ENCODE results near the gene RAMAC. TPM values are rescaled to one million over a fixed set of nuclear protein-coding genes. Genes with fewer than 3 reads are reported as not detected.
"Not testable (repeated sequence)": the region's sequence is repeated elsewhere in the genome, so short reads cannot be mapped to it uniquely, and the experiment has no call there.

The RAMAC gene
- 10 to 100 TPM; 37.3 to 40.8 TPM for total RNA-seq
- polyA plus RNA-seq (2013, experiment 1 of 2) = 35.0 TPM
- polyA plus RNA-seq (2013, experiment 2 of 2) = 36.3 TPM
- long read RNA-seq, experiment 1, transcript RAMAC-201 (4 exons, 1,568 nt) = major isoform, 40 of 56 reads
- long read RNA-seq, experiment 1, partial matches to known transcripts = 12 of 56 reads
- long read RNA-seq, experiment 1, other reads (novel, unspliced or antisense) = 4 of 56 reads
- long read RNA-seq, experiment 2, transcript RAMAC-201 (4 exons, 1,568 nt) = major isoform, 89 of 93 reads
- long read RNA-seq, experiment 2, partial matches to known transcripts = 1 of 93 reads
- long read RNA-seq, experiment 2, other reads (novel, unspliced or antisense) = 3 of 93 reads
- long read RNA-seq, experiment 3, transcript RAMAC-201 (4 exons, 1,568 nt) = major isoform, 75 of 78 reads
- long read RNA-seq, experiment 3, partial matches to known transcripts = 0 of 78 reads
- long read RNA-seq, experiment 3, other reads (novel, unspliced or antisense) = 3 of 78 reads
- long read RNA-seq, experiment 4, transcript RAMAC-201 (4 exons, 1,568 nt) = major isoform, 140 of 158 reads
- long read RNA-seq, experiment 4, partial matches to known transcripts = 12 of 158 reads
- long read RNA-seq, experiment 4, other reads (novel, unspliced or antisense) = 6 of 158 reads

DNA sequence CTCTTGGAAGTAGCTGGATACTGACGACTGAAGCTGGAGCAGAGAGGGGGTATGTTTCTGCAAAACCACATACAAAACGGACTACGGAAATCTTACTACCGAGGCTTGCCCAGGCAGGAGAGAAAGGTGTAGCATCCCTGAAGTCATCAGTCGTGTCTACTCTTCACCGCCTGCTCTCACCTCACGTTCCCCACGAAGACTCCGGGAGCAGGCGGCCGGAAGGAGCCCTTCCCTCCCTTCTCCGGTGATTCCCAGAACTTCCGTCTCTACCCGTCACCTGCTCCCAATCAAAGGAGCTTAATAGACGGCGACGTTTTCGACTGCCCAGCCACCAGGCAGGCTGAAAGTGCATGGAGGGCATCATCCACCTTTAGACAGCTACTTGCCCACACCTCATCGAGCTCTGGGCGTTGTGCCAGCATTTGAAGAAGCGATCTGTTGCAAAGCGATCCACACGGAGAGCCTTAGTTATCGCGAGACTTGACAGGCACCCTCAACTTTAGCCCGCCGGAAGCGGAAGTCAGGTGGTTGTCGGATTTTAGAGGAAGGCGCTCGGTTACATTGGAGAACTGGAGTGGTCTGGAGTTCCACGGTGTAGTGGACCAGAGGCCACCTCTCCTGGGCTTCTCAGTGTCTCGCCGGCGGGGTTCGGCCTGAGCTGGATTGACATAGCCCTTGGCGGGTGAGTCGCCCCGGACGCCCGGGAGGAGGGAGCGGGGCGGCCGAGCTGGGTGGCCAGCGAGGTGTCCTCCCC lies at the start of gene RAMAC:
Gene RAMAC (plus strand): TSS at position 523 of the 754 bp plus-strand sequence. CDS start 2,809 bp downstream, outside the sequence.
- Mint-ChIP-seq H3K4me1 (no peaks in the 10 kb centered on the region), H3K9me3 (peaks cover 13% of the 10 kb centered on the region), H3K27ac (peak within 1 kb of the TSS; percentile 98), H3K27me3 (ENCODE audit: insufficient read depth) (peaks cover 15% of the 10 kb centered on the region), H3K36me3 (ENCODE audit: low read depth) (peaks cover 33% of the 10 kb centered on the region), H3K4me3 (peak within 1 kb of the TSS; percentile 84)
- Histone ChIP-seq H3K4me1 (ENCODE audit: control insufficient read depth, insufficient read depth, low read length) (no peaks in the 10 kb centered on the region), H3K36me3 (ENCODE audit: control insufficient read depth, insufficient read depth, low read length) (peaks cover 23% of the 10 kb centered on the region), H3K27ac (ENCODE audit: low read depth, low read length) (peak within 1 kb of the TSS; percentile 16), H3K9ac (ENCODE audit: extremely low read depth, low read length, poor library complexity, severe bottlenecking) (peak within 1 kb of the TSS; percentile 72), H3K9me3 (ENCODE audit: control insufficient read depth, low read length) (no peaks in the 10 kb centered on the region), H3K4me3 (ENCODE audit: low read length) (peak within 1 kb of the TSS; percentile 94), H3K27me3 (ENCODE audit: control insufficient read depth, insufficient read depth, low read length, poor library complexity, severe bottlenecking) (no peaks in the 10 kb centered on the region)
- no peak for TF ChIP-seq CTCF (conservative IDR thresholded peaks at IDR 0.05)
- DNase-seq = peak; percentile 96
- WGBS, 2 experiments (ENCODE audit: insufficient coverage in 1 of 2, insufficient read length in 1 of 2) = 6 to 10% methylated on average over 19 to 45 of the region's 45 CpGs

GRCh38 chr15:82936966-82937711 lies 48.9 kb upstream of the RAMAC start:
- peaks cover 3% of the 10 kb centered on the region for H3K4me1 Mint-ChIP-seq
- Histone ChIP-seq H3K4me3 (ENCODE audit: low read length) (no peak overlapping the region), H3K9me3 (ENCODE audit: control insufficient read depth, low read length) (no peaks in the 10 kb centered on the region), H3K27me3 (ENCODE audit: control insufficient read depth, insufficient read depth, low read length, poor library complexity, severe bottlenecking) (no peaks in the 10 kb centered on the region), H3K36me3 (ENCODE audit: control insufficient read depth, insufficient read depth, low read length) (no peaks in the 10 kb centered on the region), H3K27ac (ENCODE audit: low read depth, low read length) (no peak overlapping the region), H3K9ac (ENCODE audit: extremely low read depth, low read length, poor library complexity, severe bottlenecking) (no peak overlapping the region), H3K4me1 (ENCODE audit: control insufficient read depth, insufficient read depth, low read length) (no peaks in the 10 kb centered on the region)
- H3K36me3 Mint-ChIP-seq (ENCODE audit: low read depth) = no peaks in the 10 kb centered on the region
- WGBS, 2 experiments (ENCODE audit: insufficient coverage in 1 of 2, insufficient read length in 1 of 2) = 94 to 100% methylated on average over 4 of the region's 4 CpGs
- no peak for DNase-seq
- TF ChIP-seq CTCF (conservative IDR thresholded peaks at IDR 0.05) = no peak
- peaks cover 6% of the 10 kb centered on the region for H3K27me3 Mint-ChIP-seq (ENCODE audit: insufficient read depth)
- no peaks in the 10 kb centered on the region for H3K9me3 Mint-ChIP-seq
- H3K4me3 Mint-ChIP-seq = no peak overlapping the region
- H3K27ac Mint-ChIP-seq = no peak overlapping the region

DNA sequence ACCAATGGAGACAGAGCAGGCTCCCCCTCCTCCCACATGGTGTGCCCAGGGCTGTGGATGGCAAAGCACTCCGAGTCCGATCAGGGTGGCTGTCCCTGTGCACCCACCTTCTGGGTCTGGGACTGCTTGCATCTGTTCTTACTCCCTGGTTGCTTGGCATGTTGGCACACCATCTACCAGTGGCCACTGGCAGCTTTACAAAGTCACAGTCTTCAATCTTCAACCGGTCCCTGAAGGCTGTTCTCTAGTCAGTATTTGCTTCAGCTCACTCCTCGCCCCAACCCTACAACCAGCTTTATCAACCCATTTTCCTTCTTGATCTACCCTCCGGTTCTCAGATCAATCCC lies 48.3 kb upstream of the RAMAC start:
- H3K9me3 Mint-ChIP-seq = no peaks in the 10 kb centered on the region
- no peaks in the 10 kb centered on the region for H3K4me1 ChIP-seq (ENCODE audit: control insufficient read depth, insufficient read depth, low read length)
- H3K27me3 ChIP-seq (ENCODE audit: control insufficient read depth, insufficient read depth, low read length, poor library complexity, severe bottlenecking) = no peaks in the 10 kb centered on the region
- H3K36me3 Mint-ChIP-seq (ENCODE audit: low read depth) = no peaks in the 10 kb centered on the region
- H3K4me1 Mint-ChIP-seq = peaks cover 3% of the 10 kb centered on the region
- no peaks in the 10 kb centered on the region for H3K9me3 ChIP-seq (ENCODE audit: control insufficient read depth, low read length)
- DNase-seq = no peak
- no peaks in the 10 kb centered on the region for H3K36me3 ChIP-seq (ENCODE audit: control insufficient read depth, insufficient read depth, low read length)
- WGBS, 2 experiments (ENCODE audit: insufficient coverage in 1 of 2, insufficient read length in 1 of 2) = 94 to 96% methylated on average over 4 to 5 of the region's 5 CpGs
- H3K27ac ChIP-seq (ENCODE audit: low read depth, low read length) = no peak overlapping the region
- no peak overlapping the region for H3K4me3 Mint-ChIP-seq
- H3K9ac ChIP-seq (ENCODE audit: extremely low read depth, low read length, poor library complexity, severe bottlenecking) = no peak overlapping the region
- peaks cover 6% of the 10 kb centered on the region for H3K27me3 Mint-ChIP-seq (ENCODE audit: insufficient read depth)
- no peak for TF ChIP-seq CTCF (conservative IDR thresholded peaks at IDR 0.05)
- H3K27ac Mint-ChIP-seq = no peak overlapping the region
- no peak overlapping the region for H3K4me3 ChIP-seq (ENCODE audit: low read length)

DNA sequence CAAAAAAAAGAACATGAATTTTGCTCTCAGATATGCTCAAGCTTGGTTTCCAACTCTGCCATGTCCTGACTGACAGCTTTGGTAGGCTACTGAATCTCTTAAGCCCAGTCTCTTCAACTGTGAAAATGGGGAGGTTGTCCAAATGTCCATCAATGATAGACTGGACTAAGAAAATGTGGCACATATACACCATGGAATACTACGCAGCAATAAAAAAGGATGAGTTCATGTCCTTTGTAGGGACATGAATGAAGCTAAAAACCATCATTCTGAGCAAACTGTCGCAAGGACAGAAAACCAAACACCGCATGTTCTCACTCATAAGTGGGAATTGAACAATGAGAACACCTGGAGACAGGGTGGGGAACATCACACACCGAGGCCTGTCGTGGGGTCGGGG lies 46.3 kb upstream of the RAMAC start:
- H3K9ac ChIP-seq (ENCODE audit: extremely low read depth, low read length, poor library complexity, severe bottlenecking); DNase-seq; H3K9me3 Mint-ChIP-seq; H3K4me3 ChIP-seq (ENCODE audit: low read length); H3K27me3 ChIP-seq (ENCODE audit: control insufficient read depth, insufficient read depth, low read length, poor library complexity, severe bottlenecking); H3K27ac Mint-ChIP-seq; H3K27ac ChIP-seq (ENCODE audit: low read depth, low read length); H3K4me3 Mint-ChIP-seq; H3K4me1 ChIP-seq (ENCODE audit: control insufficient read depth, insufficient read depth, low read length); H3K36me3 Mint-ChIP-seq (ENCODE audit: low read depth); H3K27me3 Mint-ChIP-seq (ENCODE audit: insufficient read depth); H3K36me3 ChIP-seq (ENCODE audit: control insufficient read depth, insufficient read depth, low read length); H3K9me3 ChIP-seq (ENCODE audit: control insufficient read depth, low read length): not testable (repeated sequence)
- peaks cover 12% of the 10 kb centered on the region for H3K4me1 Mint-ChIP-seq
- 97% methylated on average over 6 of the region's 6 CpGs for WGBS, 2 experiments (ENCODE audit: insufficient coverage in 1 of 2, insufficient read length in 1 of 2)

Data from endodermal cell (in vitro differentiated cells).